CD4-positive, CD25-positive, alpha-beta regulatory T cell (primary cell): ENCODE data around the gene TTC28. TPM values are rescaled to one million over a fixed set of nuclear protein-coding genes. Genes with fewer than 3 reads are reported as not detected.
"Not testable (repeated sequence)": the region's sequence is repeated elsewhere in the genome, so short reads cannot be mapped to it uniquely, and the experiment has no call there.

Source experiments
- ATAC-seq, 2 donors: fragments of 150-1000 bp; cut with Tn5 transposase; one replicate each; pipeline ENCODE4 v1.10.0; 2021; ENCODE audit warnings: low read depth in 2 of 2, moderate number of reproducible peaks in 2 of 2, moderate library complexity in 1 of 2
- DNase-seq, 3 donors: peaks; one replicate each; pipeline versions ENCODE4 v3.0.0 to v3.0.0-alpha.2; 2012 to 2022; ENCODE audit warnings: mixed read lengths in 1 of 3
- H3K27ac ChIP-seq: one replicate; pipeline ENCODE4 v1.7.0; 2013; ENCODE audit warnings: mild to moderate bottlenecking, low read length; ENCODE audit not compliant: insufficient read depth, poor library complexity, severe bottlenecking
- H3K27me3 ChIP-seq: one replicate; pipeline ENCODE4 v1.7.0; 2013; ENCODE audit warnings: low read length; ENCODE audit not compliant: control insufficient read depth, insufficient read depth
- H3K36me3 ChIP-seq: one replicate; pipeline ENCODE4 v1.7.0; 2013; ENCODE audit warnings: mild to moderate bottlenecking, low read length, moderate library complexity; ENCODE audit not compliant: control insufficient read depth, insufficient read depth
- H3K4me1 ChIP-seq: 2 replicates; pipeline ENCODE4 v1.7.0; 2013; ENCODE audit warnings: mild to moderate bottlenecking, low read length; ENCODE audit not compliant: insufficient read depth, control insufficient read depth, poor library complexity, severe bottlenecking
- H3K4me3 ChIP-seq: one replicate; pipeline ENCODE4 v1.7.0; 2013; ENCODE audit warnings: low read depth, mild to moderate bottlenecking, low read length, moderate library complexity
- H3K9me3 ChIP-seq, 2 experiments: 1 replicate in 1 of 2; 2 replicates in 1 of 2; pipeline ENCODE4 v1.7.0; 2013; ENCODE audit warnings: low read length in 2 of 2, mild to moderate bottlenecking in 1 of 2, moderate library complexity in 1 of 2; ENCODE audit not compliant: control insufficient read depth in 2 of 2
- H3K27ac Mint-ChIP-seq, 3 donors: one replicate each; pipeline ENCODE4 v1.8.0; 2020 to 2022; ENCODE audit warnings: mild to moderate bottlenecking in 3 of 3, mixed read lengths in 3 of 3, moderate library complexity in 2 of 3
- H3K27me3 Mint-ChIP-seq: one replicate; pipeline ENCODE4 v1.8.0; 2022; ENCODE audit warnings: mild to moderate bottlenecking, mixed read lengths
- H3K36me3 Mint-ChIP-seq: one replicate; pipeline ENCODE4 v1.8.0; 2020; ENCODE audit warnings: mixed read lengths
- H3K4me1 Mint-ChIP-seq, 4 donors: one replicate each; pipeline ENCODE4 v1.8.0; 2020 to 2022; ENCODE audit warnings: mixed read lengths in 4 of 4, mild to moderate bottlenecking in 1 of 4
- H3K4me3 Mint-ChIP-seq, 4 donors: one replicate each; pipeline ENCODE4 v1.8.0; 2020 to 2022; ENCODE audit warnings: mild to moderate bottlenecking in 4 of 4, mixed read lengths in 4 of 4, moderate library complexity in 3 of 4
- H3K9me3 Mint-ChIP-seq, 7 donors: one replicate each; pipeline ENCODE4 v1.8.0; 2020 to 2022; ENCODE audit warnings: mixed read lengths in 7 of 7, mild to moderate bottlenecking in 3 of 7, moderate library complexity in 2 of 7
- polyA plus RNA-seq, 4 donors: library from polyadenylated mRNA; unstranded; fragments of 300-500 nt; fragmentation: Illumina TruSeq; gene quantifications; one replicate each; pipeline ENCODE4 v1.2.3, GENCODE V29; 2021
- total RNA-seq: library from RNA; stranded (reverse); gene quantifications from one replicate; pipeline ENCODE4 v1.2.3, GENCODE V29; 2022

The TTC28 gene
- total and polyA plus RNA-seq, 5 donors from 2014 or later: 0.02 to 2.7 (median 0.28) TPM; not detected in 1

- Mint-ChIP-seq H3K9me3 (peaks cover 0 to 3% (median 0%) of the 10 kb centered on the region in 7 donors), H3K27me3 (peaks cover 4% of the 10 kb centered on the region), H3K36me3 (no peaks in the 10 kb centered on the region), H3K27ac (no peak overlapping the region), H3K4me3 (no peak overlapping the region), H3K4me1 (no peaks in the 10 kb centered on the region)
- Histone ChIP-seq H3K27ac (no peak overlapping the region), H3K4me1 (no peaks in the 10 kb centered on the region), H3K36me3 (no peaks in the 10 kb centered on the region), H3K27me3 (peaks cover 3% of the 10 kb centered on the region), H3K4me3 (no peak overlapping the region), H3K9me3 (no peaks in the 10 kb centered on the region)
- ATAC-seq (no peak), DNase-seq (no peak)
These were observed 604.2 kb downstream of the TTC28 start for GRCh38 chr22:28075358-28075981.

DNA sequence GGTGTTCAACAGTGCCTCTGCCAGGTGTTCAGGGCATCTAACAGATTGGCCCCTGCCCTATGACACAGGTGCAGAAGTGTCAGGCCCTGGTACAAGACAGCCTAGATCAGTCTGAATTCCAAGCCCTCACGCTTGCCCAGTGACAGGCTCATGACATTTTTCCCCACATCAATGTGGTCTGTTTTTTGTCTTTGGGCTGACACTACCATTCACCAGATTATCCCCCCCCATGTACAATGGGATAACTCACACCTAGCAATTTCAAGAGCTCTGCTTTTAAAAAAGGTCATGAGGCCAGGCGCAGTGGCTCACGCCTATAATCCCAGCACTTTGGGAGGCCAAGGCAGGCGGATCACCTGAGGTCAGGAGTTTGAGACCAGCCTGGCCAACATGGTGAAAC, 605.1 kb downstream of the TTC28 start:
- no peaks in the 10 kb centered on the region for H3K9me3 ChIP-seq
- no peaks in the 10 kb centered on the region for H3K36me3 ChIP-seq
- no peaks in the 10 kb centered on the region for H3K4me1 ChIP-seq
- ATAC-seq: no peak
- Mint-ChIP-seq H3K36me3 (no peaks in the 10 kb centered on the region), H3K9me3 (peaks cover 0 to 3% (median 0%) of the 10 kb centered on the region in 7 donors), H3K27me3 (peaks cover 4% of the 10 kb centered on the region), H3K27ac (no peak overlapping the region), H3K4me1 (no peaks in the 10 kb centered on the region), H3K4me3 (no peak overlapping the region)
- peaks cover 3% of the 10 kb centered on the region for H3K27me3 ChIP-seq
- H3K27ac ChIP-seq: no peak overlapping the region
- no peak overlapping the region for H3K4me3 ChIP-seq
- DNase-seq: no peak

GRCh38 chr22:28072066-28072465, 607.6 kb downstream of the TTC28 start:
- no peak for ATAC-seq
- H3K27ac Mint-ChIP-seq: no peak overlapping the region

GRCh38 chr22:28068826-28069225, 610.8 kb downstream of the TTC28 start:
- Histone ChIP-seq H3K9me3 (no peaks in the 10 kb centered on the region), H3K27me3 (no peaks in the 10 kb centered on the region), H3K36me3 (no peaks in the 10 kb centered on the region), H3K4me1 (no peaks in the 10 kb centered on the region), H3K27ac (no peak overlapping the region), H3K4me3 (no peak overlapping the region)
- Mint-ChIP-seq H3K27me3 (peaks cover 10% of the 10 kb centered on the region), H3K36me3 (no peaks in the 10 kb centered on the region), H3K4me1 (no peaks in the 10 kb centered on the region), H3K9me3 (peaks cover 0 to 3% (median 0%) of the 10 kb centered on the region in 7 donors), H3K27ac (no peak overlapping the region), H3K4me3 (no peak overlapping the region)
- ATAC-seq (no peak), DNase-seq (no peak)

More at GRCh38 chr22:28072066-28072465, 607.6 kb downstream of the TTC28 start:
- Mint-ChIP-seq H3K27me3 (peaks cover 6% of the 10 kb centered on the region), H3K4me1 (no peaks in the 10 kb centered on the region), H3K36me3 (no peaks in the 10 kb centered on the region), H3K4me3 (no peak overlapping the region), H3K9me3 (peaks cover 0 to 3% (median 0%) of the 10 kb centered on the region in 7 donors)
- no peak for DNase-seq
- H3K27ac ChIP-seq: no peak overlapping the region
- no peaks in the 10 kb centered on the region for H3K36me3 ChIP-seq
- no peaks in the 10 kb centered on the region for H3K27me3 ChIP-seq
- H3K4me3 ChIP-seq: no peak overlapping the region
- no peaks in the 10 kb centered on the region for H3K4me1 ChIP-seq
- no peaks in the 10 kb centered on the region for H3K9me3 ChIP-seq

GRCh38 chr22:28064920-28065319, 614.7 kb downstream of the TTC28 start:
- peaks cover 3% of the 10 kb centered on the region for H3K27me3 ChIP-seq
- H3K4me1 ChIP-seq: no peaks in the 10 kb centered on the region
- H3K4me3 ChIP-seq: no peak overlapping the region
- Mint-ChIP-seq H3K27me3 (peaks cover 8% of the 10 kb centered on the region), H3K4me3 (no peak overlapping the region), H3K9me3 (peaks cover 0 to 2% (median 0%) of the 10 kb centered on the region in 7 donors), H3K4me1 (no peaks in the 10 kb centered on the region), H3K27ac (no peak overlapping the region), H3K36me3 (no peaks in the 10 kb centered on the region)
- H3K36me3 ChIP-seq: no peaks in the 10 kb centered on the region
- no peak overlapping the region for H3K27ac ChIP-seq
- DNase-seq (no peak), ATAC-seq (no peak)
- no peaks in the 10 kb centered on the region for H3K9me3 ChIP-seq

GRCh38 chr22:28063656-28064055, 616.0 kb downstream of the TTC28 start:
- Mint-ChIP-seq H3K4me3 (no peak overlapping the region), H3K4me1 (no peaks in the 10 kb centered on the region), H3K27ac (no peak overlapping the region), H3K36me3 (no peaks in the 10 kb centered on the region), H3K27me3 (peaks cover 14% of the 10 kb centered on the region), H3K9me3 (peaks cover 0 to 2% (median 0%) of the 10 kb centered on the region in 7 donors)
- peaks cover 3% of the 10 kb centered on the region for H3K27me3 ChIP-seq
- ATAC-seq (no peak), DNase-seq (no peak)
- no peak overlapping the region for H3K27ac ChIP-seq
- H3K4me1 ChIP-seq: no peaks in the 10 kb centered on the region
- no peaks in the 10 kb centered on the region for H3K9me3 ChIP-seq
- no peak overlapping the region for H3K4me3 ChIP-seq
- no peaks in the 10 kb centered on the region for H3K36me3 ChIP-seq

- not testable (repeated sequence) for H3K36me3 Mint-ChIP-seq, H3K27me3 Mint-ChIP-seq, H3K4me1 Mint-ChIP-seq, DNase-seq, H3K9me3 Mint-ChIP-seq, ATAC-seq, H3K36me3 ChIP-seq, H3K4me1 ChIP-seq, H3K27ac ChIP-seq, H3K4me3 Mint-ChIP-seq, H3K27ac Mint-ChIP-seq, H3K4me3 ChIP-seq, H3K9me3 ChIP-seq, H3K27me3 ChIP-seq
These were observed 619.0 kb downstream of the TTC28 start for GRCh38 chr22:28060594-28060993.

- Mint-ChIP-seq H3K36me3 (no peaks in the 10 kb centered on the region), H3K4me1 (no peaks in the 10 kb centered on the region), H3K27ac (no peak overlapping the region), H3K4me3 (no peak overlapping the region), H3K27me3 (peaks cover 6% of the 10 kb centered on the region), H3K9me3 (peaks cover 0 to 2% (median 0%) of the 10 kb centered on the region in 7 donors)
- DNase-seq (no peak), ATAC-seq (no peak)
- no peaks in the 10 kb centered on the region for H3K36me3 ChIP-seq
- peaks cover 3% of the 10 kb centered on the region for H3K27me3 ChIP-seq
- no peak overlapping the region for H3K27ac ChIP-seq
- no peaks in the 10 kb centered on the region for H3K9me3 ChIP-seq
- no peak overlapping the region for H3K4me3 ChIP-seq
- no peaks in the 10 kb centered on the region for H3K4me1 ChIP-seq
These were observed 621.6 kb downstream of the TTC28 start for GRCh38 chr22:28058036-28058435.
